D721Med (cell line): Measurements from ENCODE around the gene PIGS.

Experiments used
- DNase-seq: peaks from one replicate; pipeline ENCODE4 v3.0.0; 2011; ENCODE audit warnings: low spot score; ENCODE audit not compliant: insufficient read length
- FAIRE-seq: peaks from 2 replicates; lab custom pipeline; 2011; peaks lifted over from hg19 to GRCh38; lab: Jason Lieb, UNC
- CTCF ChIP-seq: IDR thresholded peaks from 2 replicates; pipeline ENCODE4 v1.5.1; 2012; ENCODE audit warnings: mild to moderate bottlenecking, control low read depth; ENCODE audit not compliant: insufficient read depth; ENCODE audit errors: missing control alignments

Gene PIGS

GRCh38 chr17:28549236-28550132 is 21.8 kb downstream of the PIGS start:
- DNase-seq (peak; percentile 74), FAIRE-seq (peak; percentile 84)
- no peak for TF ChIP-seq CTCF

DNA sequence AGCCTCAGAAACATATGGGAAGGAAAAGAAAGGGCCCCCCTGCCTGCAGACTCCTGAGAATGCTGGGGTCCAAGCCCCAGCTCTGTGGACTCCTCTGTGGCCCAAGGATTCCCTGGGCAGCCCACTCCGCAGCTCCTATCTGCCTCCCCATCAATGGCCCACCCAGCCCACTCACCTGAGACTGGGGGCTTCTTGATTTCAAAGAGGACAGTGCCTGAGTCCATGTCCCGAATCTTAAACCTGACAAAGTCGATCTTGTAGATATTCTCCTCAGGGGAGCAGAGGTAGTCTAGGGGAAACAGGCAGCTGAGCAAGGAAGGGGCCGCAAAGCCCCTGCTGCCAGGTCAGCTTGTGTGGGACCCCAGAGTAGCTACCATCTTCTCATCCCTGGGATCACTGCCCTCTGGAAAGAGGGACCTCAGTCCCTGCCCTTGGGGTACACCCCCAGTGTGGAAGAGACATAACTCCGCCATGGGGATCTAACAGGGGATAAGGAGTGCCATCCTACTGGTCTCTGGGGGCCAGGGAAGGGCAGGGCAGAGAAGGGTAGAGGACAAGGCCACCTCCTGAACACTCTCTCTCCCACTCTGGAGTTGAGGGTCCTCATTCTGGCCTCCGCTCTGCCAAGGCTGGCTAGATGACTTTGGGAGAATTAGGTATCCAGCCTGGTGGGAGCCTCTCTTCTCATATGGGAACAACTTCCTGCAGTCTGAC is 22.8 kb downstream of the PIGS start:
- no peak for DNase-seq
- no peak for TF ChIP-seq CTCF
- no peak for FAIRE-seq

- no peak for DNase-seq
- no peak for FAIRE-seq
- TF ChIP-seq CTCF, result peak; percentile 79
Measured at GRCh38 chr17:28547623-28548416, 23.5 kb downstream of the PIGS start.

GRCh38 chr17:28547096-28547622 is 24.2 kb downstream of the PIGS start:
- DNase-seq (no peak), FAIRE-seq (no peak)
- TF ChIP-seq CTCF, result no peak

- TF ChIP-seq CTCF, result no peak
- FAIRE-seq (no peak), DNase-seq (no peak)
Measured at GRCh38 chr17:28545787-28546415, 25.4 kb downstream of the PIGS start.

- no peak for FAIRE-seq
- DNase-seq, result no peak
- TF ChIP-seq CTCF, result no peak
Measured at GRCh38 chr17:28545141-28545503, 26.2 kb downstream of the PIGS start.
